Right renal pelvis (tissue), 4 donors: Measurements from ENCODE around the gene REXO1. TPM values are rescaled to one million over a fixed set of nuclear protein-coding genes. Genes with fewer than 3 reads are reported as not detected.
"Not testable (repeated sequence)": the region's sequence is repeated elsewhere in the genome, so short reads cannot be mapped to it uniquely, and the experiment has no call there.

Source experiments
- DNase-seq, 4 donors: peaks; one replicate each; pipeline ENCODE4 v3.0.0-alpha.2; 2013; ENCODE audit warnings: low read depth in 4 of 4, low spot score in 3 of 4, missing footprints in 1 of 4
- polyA plus RNA-seq, 4 donors: library from polyadenylated mRNA; unstranded; fragments of 120-200 nt; gene quantifications; one replicate each; pipeline ENCODE4 v1.2.1, GENCODE V29; 2013; ENCODE audit not compliant: insufficient read length in 4 of 4

The REXO1 gene
- polyA plus RNA-seq, 4 donors = 23.5 to 32.9 (median 25.1) TPM

DNA sequence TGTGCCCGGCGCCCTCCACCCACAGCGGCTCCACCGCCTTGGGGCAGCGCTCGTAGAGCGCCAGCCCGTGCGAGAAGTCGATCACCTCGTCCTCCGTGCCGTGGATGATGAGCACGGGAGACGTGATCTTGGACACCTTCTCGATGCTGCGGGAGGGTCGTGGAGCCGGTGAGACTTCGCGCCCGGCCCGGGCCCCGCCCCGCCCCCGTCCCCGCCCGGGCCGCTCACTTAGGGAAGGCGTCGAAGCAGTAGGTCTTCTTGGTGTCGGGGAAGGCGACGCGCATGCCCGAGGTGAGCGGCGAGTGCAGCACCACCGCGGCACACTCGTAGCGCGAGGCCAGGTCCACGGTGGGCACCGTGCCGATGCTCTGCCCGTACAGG, 29.0 kb upstream of the REXO1 start:
- DNase-seq = not testable (repeated sequence)

DNA sequence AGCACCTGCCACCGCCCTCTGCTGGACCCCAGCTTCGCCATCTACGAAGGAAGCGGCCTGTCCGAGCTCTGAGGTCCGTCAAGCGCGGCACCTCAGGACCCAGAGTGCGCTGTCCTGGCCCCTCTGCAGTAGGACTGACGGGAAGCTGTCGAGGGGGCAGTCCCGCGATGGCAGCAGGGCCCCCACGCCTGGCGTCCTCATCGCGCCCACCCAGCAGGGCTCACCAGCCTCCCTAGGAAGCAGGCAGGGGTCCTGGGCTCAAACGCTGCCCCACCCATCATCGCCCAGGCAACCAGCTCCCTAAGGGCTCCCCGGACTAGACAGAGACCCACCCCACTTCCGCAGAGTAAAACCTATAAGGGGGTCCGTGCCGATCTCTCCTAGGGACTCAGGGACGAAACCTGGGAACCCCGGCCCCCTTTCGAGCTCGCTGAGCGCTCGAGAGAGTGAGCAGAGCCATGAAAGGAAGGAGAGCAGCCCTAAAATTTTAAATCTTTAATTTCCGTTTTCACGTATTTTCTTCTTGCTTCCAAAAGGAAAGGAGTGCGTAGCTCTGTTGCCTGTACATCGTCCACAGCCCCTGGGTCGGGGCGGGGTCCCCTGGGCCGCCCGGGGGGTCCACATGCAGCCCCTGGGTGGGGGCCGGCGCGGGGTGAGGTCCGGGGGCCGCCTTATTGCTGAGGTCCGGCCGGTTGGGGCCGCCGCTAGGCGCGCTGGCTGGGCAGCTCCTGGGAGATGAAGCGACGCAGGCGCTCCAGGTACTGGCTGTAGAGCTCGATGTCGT, 28.4 kb upstream of the REXO1 start:
- not testable (repeated sequence) for DNase-seq

DNA sequence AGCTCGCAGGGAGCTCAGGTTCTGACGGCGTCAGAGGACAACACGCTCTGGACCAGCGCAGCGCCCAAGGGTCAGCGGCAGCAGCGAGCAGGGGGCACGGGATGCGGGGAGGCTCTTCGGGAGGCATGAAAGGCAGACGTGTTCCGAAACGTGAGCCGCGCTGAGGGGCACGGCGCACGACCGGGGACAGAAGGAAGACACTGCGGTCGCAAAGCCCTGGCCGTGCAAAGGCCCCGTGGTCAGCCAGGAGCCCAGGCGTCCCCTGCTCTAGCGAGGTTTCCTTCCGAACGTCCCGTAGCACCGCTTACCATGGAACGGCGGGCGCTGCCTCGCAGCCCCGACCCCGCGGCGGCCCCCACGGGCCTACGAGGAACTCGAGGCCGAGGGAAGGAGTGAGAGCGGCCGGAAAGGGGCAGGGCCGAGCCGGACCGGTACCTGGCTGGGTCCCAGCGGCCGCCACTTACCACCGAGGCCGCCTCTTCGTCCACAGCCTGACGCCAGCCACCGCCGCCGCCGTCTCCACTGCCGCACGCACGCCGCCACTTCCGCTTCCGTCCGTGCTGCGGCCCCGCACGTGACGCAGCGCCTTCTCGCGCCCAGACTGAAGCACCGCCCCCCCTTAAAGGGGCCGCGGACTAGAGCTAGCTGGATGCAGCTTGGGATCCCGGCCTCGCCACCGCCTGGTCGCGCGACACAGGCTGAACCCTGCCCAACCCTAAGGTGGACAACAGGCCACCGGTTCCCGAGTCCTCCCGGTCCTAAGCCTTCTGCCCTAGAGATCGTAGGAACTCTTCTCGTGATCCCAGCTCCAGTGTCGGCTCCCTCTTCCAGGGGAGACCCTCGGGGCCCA, 27.6 kb upstream of the REXO1 start:
- DNase-seq = peak in 2 of 4 donors; percentile 78

DNA sequence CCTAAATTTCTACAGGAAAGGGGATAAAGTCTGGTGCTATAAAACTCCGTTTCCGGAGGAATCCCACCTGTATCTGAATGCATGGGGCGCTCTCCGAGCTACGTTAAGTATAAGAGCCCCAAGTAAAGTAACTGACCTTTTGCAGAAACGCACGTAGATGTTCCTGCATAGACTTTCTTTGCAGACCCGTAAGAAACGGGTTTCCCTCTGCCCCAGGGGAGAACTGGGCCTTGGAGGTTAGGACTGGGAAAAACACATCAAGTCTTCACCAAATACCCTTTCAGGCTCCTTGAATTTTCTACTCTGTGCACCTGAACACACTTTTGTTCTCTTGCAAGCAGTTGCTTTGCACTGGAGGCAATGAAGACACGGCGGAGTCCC, 27.0 kb upstream of the REXO1 start:
- not testable (repeated sequence) for DNase-seq

DNA sequence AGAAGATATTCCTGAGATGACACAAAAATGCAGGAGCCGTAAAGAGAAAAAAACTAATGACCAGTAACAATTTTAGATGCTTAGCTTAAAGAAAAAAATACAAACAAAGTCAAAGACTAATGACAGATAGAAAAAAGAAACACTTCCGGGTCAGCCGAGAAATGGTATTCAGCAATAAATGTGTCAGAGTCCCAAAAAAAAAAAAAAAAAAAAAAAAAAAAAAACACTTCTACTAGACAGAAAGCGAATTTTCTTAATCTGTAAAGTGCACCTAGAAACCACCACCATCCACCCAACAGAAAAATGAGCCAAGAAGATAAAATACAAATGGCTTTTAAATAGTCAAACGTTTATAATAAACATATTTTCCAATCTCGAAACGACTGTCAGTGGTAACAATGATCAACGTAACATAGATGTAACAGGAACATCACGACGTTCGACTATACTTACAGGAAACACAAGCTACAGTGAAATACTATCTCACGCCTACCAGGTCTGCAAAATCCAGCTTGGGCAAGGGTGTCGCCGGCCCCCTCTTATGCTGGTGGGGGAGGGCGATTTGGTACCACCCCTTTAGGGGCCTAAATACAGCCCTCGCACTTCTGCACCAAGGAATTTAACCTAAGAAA, 26.4 kb upstream of the REXO1 start:
- DNase-seq = no peak

DNA sequence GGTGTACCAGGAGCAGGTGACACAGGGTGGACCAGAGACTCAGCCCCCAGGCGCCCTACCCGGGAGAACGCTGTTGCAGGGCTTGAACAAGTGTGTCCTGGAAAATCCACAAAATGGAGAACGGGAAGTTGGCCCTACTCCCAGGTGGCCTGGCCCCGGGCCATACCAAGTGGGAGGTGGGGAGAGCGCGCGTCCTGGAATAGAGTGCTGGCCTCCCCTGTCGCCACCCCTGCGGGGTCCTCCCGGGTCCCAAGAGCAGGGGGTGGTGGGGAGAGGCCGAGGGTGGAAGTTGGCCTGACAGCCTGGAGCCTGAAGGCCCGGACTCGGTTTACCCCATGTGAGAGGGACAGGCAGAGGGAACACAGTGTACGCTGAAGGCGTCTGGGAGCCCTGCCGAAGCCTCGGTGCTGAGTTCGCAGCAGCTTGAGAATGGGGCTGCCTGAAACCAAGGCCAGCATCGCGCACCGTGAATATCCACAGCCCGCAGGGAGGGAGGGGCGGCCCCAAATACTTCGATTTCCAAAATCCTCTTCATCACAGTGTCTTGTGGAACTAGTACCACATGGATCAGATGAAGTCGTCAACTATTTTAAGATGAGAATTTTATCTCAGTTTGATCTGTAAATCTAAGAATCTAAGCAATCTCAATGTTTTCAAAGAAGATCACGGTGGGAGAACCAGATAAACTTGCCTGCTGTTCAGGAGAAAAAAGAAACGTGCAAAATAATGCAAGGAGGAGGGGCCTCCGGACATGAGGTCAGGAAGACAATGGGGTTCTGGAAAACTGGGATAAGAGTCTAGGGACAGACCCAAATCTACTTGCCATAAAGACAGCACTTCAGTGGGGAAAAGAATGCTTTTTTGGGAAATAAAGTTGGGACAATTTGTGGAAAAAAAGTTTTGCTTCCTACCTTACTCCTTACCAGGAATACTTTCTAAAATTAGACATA, 25.5 kb upstream of the REXO1 start:
- no peak for DNase-seq

DNA sequence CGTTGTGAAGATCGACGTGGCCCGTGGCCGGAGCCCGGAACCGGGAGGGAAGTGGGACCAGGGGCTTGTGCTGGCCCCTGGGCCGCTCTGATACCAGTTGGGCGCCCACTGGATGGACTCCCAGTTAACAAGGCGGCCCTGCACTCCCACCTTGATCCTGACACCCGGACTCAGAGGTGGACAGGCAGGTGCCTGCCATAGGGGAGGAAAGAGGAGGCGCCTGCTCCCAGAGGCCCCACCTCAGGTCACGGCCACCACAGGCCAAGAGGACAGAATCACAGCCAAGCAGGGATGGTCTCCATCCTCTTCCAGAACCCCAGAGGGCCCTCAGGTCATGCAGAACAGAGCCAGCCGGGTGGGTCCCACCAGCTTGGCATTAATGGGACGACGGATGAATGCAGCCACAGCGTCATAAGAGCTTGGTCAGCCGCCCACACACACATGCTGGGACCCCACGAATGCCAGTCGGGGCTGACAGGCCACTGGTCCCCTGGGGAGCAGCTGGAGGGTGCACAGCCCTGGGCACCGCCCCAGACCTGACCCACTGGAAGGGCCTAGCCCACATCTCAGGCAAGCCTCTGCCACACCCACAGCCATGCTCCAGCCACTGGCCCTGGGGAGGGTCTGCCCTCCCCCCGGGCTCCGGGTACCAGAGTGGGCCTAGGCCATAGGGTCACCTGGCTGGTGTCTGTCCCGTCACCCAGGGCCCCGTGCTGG, 24.7 kb upstream of the REXO1 start:
- DNase-seq = no peak

DNA sequence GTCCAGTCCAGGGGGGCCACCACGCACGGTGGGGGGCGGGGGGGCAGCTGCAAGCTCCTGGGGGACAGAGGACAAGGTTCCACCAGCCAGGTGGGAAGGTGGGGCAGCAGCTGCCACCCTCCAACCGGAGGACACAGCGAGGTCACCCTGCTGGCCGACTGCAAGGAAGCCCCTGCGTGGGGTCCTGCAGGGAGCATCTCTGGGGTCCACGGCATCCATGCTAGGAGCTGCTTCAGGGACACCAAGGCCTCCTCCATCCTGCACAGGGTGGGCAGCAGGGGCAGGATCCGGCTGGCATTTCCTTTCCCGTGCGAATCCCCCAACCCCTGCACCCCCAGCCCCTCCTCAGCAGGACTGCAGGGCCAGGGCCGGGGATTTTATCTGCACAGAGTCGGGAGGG, 23.3 kb upstream of the REXO1 start:
- DNase-seq = no peak

DNA sequence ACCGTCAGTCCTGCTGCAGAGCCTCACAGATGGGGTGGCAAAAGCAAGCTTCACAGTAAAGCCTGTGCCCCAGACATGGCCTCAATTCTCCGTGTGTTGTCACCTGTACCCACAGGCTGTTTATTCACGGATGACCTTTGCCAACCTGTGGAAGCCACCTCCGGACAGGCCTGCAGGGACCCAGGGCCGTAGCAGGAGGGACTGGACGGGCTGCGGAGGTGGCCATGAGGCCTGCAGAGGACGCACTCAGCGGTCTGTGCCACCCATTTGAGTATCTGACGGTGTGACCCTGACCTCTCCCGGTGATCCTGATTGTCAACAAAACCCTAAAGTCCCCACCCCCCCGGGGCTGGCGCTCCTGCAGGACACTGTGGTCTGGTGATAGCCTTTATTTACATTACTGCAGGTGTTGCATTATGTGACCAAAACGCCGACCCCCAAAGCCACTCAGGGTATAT, 22.9 kb upstream of the REXO1 start:
- no peak for DNase-seq

DNA sequence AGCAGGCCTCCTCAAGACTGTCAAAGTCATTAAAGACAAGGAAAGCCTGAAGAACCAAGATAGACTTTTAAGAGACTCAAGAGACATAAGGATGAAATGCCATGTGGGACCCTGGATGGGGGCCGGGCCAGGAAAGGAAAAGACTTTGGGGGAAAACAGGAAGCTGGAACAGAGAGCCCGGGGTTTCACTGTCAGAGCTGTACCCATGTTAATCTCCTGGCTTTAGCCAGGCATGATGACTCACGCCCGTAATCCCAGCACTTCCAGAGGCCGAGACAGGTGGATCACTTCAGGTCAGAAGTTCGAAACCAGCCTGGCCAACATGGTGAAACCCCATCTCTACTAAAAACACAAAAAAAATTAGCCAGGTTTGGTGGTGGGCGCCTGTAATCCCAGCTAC, 20.7 kb upstream of the REXO1 start:
- DNase-seq = no peak

DNA sequence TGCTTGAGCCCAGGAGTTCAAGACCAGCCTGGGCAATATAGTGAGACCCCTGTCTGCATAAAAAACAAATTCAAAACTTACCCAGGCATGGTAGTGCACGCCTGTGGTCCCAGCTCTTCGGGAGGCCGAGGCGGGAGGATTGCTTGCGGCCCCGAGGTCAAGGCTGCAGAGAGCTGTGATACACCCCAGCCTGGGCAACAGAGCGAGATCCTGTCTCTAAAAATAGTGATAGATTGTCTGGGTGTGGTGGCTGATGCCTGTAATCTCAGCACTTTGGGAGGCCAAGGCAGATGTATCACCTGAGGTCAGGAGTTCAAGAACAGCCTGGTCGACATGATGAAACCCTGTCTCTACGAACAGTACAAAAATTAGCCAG, 19.1 kb upstream of the REXO1 start:
- no peak for DNase-seq

DNA sequence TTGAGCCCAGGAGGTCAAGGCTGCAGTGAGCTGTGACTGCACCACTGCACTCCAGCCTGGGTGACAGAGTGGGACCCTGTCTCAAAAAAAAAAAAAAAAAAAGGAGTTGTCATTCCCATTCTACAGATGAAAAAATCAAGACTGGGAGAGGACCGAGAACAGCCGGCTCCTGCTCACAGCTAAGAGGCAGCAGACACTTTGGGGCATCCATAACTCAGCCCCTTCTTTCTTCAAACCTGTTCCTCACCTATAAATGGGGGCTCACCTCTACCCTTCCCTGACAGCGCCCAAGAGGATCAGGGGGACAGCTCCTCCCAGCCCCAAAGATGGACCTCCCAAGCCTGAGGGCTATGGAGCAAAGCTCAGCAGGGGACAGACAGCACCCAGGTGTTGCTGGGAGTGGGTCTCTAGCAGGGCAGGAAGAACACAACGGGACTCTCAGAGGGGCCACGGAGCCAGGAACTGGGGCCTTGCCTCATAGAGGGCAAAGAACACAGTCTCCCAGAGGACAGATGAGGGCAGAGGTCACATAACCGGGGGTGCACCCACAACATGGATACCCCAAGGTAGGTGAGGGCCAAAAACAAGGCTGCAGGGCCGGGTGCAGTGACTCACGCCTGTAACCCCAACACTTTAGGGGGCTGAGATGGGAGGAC, 18.5 kb upstream of the REXO1 start:
- no peak for DNase-seq

DNA sequence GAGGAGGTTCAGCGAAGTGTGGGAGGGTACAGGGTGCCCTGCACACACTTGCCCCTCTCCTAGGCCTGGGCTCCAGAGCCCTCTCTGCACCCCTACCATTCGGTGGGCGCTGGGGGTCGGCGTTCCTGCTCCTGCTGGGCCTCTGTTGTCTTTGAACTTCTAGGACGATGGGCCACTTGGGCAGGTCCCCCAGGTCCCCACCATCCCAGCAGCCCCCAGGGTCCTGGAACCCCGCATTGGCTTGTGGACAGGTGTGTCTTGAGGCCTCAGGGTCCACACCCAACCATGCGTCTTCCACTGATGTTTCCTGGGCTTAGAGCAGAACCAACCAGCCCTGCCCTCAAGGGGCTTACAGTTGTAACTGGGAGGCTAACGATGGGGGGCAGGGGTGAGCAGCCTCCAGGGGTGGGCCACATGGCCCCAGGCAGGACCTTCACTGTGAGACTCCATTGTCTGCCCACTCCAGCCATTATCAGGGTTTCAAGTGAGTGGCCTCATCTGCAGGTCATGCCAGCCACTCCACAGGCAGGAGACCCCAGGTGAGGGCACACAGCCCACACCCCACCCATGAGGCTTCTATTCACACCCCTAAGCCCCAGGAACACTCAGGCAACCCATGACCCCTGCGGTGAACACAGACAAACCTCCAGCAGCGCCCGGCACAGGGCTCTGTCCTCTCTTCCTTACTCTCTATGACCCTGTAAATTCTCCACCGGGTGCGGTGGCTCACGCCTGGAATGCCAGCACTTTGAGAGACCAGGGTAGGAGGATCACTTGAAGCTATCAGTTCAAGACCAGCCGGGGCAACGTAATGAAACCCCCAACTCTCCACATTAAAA, 17.1 kb upstream of the REXO1 start:
- DNase-seq = no peak

DNA sequence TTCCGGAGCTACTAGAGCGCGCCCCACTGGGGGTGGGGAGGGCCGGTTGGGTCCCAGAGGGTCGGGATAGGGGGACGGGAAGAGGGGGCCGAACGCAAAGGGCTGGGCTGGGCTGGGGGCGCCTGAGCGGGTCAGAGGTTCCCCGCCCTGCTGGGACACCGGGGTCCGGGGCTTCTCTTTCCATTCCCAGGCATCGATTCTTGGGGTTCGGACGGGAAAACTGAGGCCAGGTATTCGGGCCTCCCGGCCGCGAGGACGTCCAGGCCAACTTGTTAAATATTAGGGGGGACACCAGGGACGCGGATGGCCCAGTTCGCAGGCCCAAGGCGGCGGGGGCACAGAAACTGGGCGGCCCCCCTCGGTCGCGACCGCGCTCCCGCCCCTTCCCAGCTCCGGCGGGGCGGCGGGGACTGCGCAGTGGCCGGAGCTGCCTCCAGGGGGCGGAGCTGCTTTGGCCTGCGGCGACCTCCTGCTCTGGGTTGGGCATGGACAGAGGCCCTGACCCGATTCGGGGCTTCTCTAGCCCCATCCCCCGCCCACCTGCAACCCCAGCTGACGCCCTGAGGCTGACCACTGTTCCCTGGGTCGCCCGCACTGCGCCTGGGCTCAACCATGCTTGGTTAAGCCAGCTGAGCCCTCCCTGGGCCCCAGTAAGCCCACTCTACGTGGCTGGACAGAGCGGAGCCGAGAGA, 16.3 kb upstream of the REXO1 start:
- no peak for DNase-seq

DNA sequence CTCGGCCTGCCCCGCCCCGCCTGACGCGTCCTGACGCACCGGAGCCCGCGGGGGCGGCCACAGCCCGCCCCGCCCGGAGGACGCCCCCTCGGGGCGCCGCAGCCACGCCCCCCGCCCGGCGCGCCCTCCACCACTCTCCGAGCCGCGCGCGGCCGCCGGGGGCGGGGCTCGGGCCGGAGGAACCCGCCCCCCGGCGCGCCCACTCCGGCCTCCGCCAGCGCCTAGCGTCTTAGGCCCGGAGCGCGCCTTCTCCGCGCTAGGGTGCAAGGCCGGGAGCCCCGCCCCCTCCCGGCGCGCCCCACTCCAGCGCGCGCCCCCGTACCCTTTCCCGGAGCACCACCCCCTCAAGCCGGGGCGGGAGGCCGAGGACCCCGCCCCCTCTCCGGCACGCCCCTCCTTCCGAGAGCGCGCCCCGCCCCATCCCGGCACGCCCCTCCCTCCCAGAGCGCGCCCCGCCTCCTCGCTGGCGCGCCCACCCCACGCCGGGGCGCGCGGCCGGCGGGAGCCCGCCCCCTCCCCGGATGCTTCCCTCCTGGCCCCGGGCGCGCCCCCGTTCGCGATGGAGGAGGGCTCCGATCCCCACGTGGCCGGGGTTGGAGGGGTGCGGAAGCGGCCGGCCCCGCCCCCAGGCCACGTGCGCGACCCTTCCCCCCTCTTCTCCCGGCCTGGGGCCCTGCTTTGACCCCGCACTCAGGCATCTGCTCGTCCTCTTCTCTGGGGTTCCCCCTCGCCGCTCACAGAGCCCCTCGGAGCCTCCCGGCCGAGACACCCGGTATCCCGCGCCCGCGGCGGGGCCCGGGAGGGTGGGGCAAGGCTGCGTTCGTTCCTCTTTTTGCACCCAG, 15.6 kb upstream of the REXO1 start:
- peak in 3 of 4 donors; percentile 81 to 86 (median 83) for DNase-seq

DNA sequence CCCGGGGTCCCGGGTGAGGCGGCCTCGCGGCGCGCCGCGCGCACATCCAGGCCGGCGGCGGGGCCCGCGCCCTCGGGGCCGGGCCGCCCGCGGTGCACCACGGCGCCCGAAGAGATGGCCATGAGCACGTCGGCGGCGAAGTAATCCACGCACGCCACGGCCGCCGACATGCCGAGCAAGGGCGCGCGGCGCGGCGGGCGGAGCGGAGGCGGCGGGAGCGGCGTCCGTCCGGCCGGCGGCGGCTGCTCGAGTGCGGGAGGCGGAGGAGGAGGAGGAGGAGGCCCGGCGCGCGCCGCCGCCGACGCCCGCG, 15.0 kb upstream of the REXO1 start, which contains the start of gene KLF16:
KLF16 (minus strand) TSS at position 252 of the 310 bp plus-strand sequence; CDS start at position 170, 82 bp downstream.
- no peak for DNase-seq
